Liver (tissue), 3 donors: Measurements from ENCODE around the gene RNF10.

Experiments
- EGR1 ChIP-seq, 2 donors: IDR thresholded peaks; 2 replicates each; pipeline ENCODE4 v1.6.1; 2016 to 2018; ENCODE audit warnings: antibody characterized with exemption in 2 of 2, low read depth in 2 of 2
- GABPA ChIP-seq, 2 donors: IDR thresholded peaks in 1 of 2; conservative IDR thresholded peaks in 1 of 2; 2 replicates each; pipeline ENCODE4 v1.6.1; 2016; ENCODE audit warnings: antibody characterized with exemption in 2 of 2, mild to moderate bottlenecking in 1 of 2, moderate library complexity in 1 of 2
- JUND ChIP-seq, 2 donors: IDR thresholded peaks; 2 replicates each; pipeline ENCODE4 v1.6.1; 2016; ENCODE audit warnings: antibody characterized with exemption in 2 of 2
- RAD21 ChIP-seq, 2 donors: IDR thresholded peaks; 2 replicates each; pipeline ENCODE4 v1.6.1; 2016; ENCODE audit warnings: antibody characterized with exemption in 2 of 2, mild to moderate bottlenecking in 2 of 2
- SP1 ChIP-seq: IDR thresholded peaks from 2 replicates; pipeline ENCODE4 v1.6.1; 2018; ENCODE audit warnings: antibody characterized with exemption, mild to moderate bottlenecking
- TAF1 ChIP-seq: conservative IDR thresholded peaks from 2 replicates; pipeline ENCODE4 v1.6.1; 2016; ENCODE audit warnings: antibody characterized with exemption, mild to moderate bottlenecking
- YY1 ChIP-seq: IDR thresholded peaks from 2 replicates; pipeline ENCODE4 v1.6.1; 2016; ENCODE audit warnings: antibody characterized with exemption, mild to moderate bottlenecking
- TF ChIP-seq, protein P1 (sequence below): fragments of 150-350 bp; IDR thresholded peaks from 2 replicates; pipeline ENCODE4 v1.5.1; 2017; ENCODE audit warnings: improper control_type of control experiment, low read depth, low read length; ENCODE audit not compliant: missing input control
- TF ChIP-seq, protein P2 (sequence below): IDR thresholded peaks from 2 replicates; pipeline ENCODE4 v1.6.1; 2016; ENCODE audit warnings: antibody characterized with exemption
- TF ChIP-seq, protein P3 (sequence below): IDR thresholded peaks from 2 replicates; pipeline ENCODE4 v1.6.1; 2016; ENCODE audit warnings: antibody characterized with exemption
- donor health status: healthy.
- donor health status: healthy.

- TF ChIP-seq, protein P1, sequence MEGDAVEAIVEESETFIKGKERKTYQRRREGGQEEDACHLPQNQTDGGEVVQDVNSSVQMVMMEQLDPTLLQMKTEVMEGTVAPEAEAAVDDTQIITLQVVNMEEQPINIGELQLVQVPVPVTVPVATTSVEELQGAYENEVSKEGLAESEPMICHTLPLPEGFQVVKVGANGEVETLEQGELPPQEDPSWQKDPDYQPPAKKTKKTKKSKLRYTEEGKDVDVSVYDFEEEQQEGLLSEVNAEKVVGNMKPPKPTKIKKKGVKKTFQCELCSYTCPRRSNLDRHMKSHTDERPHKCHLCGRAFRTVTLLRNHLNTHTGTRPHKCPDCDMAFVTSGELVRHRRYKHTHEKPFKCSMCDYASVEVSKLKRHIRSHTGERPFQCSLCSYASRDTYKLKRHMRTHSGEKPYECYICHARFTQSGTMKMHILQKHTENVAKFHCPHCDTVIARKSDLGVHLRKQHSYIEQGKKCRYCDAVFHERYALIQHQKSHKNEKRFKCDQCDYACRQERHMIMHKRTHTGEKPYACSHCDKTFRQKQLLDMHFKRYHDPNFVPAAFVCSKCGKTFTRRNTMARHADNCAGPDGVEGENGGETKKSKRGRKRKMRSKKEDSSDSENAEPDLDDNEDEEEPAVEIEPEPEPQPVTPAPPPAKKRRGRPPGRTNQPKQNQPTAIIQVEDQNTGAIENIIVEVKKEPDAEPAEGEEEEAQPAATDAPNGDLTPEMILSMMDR: no peak
- no peak for TF ChIP-seq YY1
- TF ChIP-seq JUND (IDR thresholded peaks at IDR 0.05): no peak
- TF ChIP-seq TAF1: no peak
- TF ChIP-seq RAD21 (IDR thresholded peaks at IDR 0.05): no peak
- TF ChIP-seq, protein P2, sequence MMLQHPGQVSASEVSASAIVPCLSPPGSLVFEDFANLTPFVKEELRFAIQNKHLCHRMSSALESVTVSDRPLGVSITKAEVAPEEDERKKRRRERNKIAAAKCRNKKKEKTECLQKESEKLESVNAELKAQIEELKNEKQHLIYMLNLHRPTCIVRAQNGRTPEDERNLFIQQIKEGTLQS: no peak
- no peak for TF ChIP-seq GABPA (IDR thresholded peaks at IDR 0.05 in 1 of 2, conservative IDR thresholded peaks at IDR 0.05 in 1 of 2)
- no peak for TF ChIP-seq SP1
- TF ChIP-seq, protein P3, sequence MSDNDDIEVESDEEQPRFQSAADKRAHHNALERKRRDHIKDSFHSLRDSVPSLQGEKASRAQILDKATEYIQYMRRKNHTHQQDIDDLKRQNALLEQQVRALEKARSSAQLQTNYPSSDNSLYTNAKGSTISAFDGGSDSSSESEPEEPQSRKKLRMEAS: no peak
- no peak for TF ChIP-seq EGR1 (IDR thresholded peaks at IDR 0.05; ENCODE audit: low read depth in 2 of 2)
These were observed 43.2 kb upstream of the RNF10 start for GRCh38 chr12:120490833-120491512.
